ENCODE measurements around the gene ANGEL2. TPM values are rescaled to one million over a fixed set of nuclear protein-coding genes. Genes with fewer than 3 reads are reported as not detected.

ANGEL2 gene
- polyA plus RNA-seq (2012; rRNA removed): 14.0 and 17.8 TPM in 2 replicates
- polyA plus RNA-seq (2012; cell fraction: cytosol; rRNA removed): 14.7 and 15.7 TPM in 2 replicates
- polyA plus RNA-seq (2012; cell fraction: nucleus; rRNA removed): 17.9 and 40.1 TPM in 2 replicates

GRCh38 chr1:213015099-213016050, at the start of gene ANGEL2:
TSS of gene ANGEL2 (minus strand) at chr1:213015867. CDS start at chr1:213015671, 196 bp downstream.
- H3K9me2 ChIP-seq: no peaks in the 10 kb centered on the region
- peaks cover 21 to 24% of the 10 kb centered on the region in 2 experiments for H3K36me3 ChIP-seq (replicated peaks in 1 of 2; ENCODE audit: control insufficient read depth in 1 of 2, insufficient read depth in 2 of 2, low read length in 1 of 2)
- CTCF ChIA-PET: interaction anchor here (1.2 to 2.9 kb wide), 2 partner anchors 20 kb away, joined by 5 to 19 read pairs; no protein-coding TSS in a partner anchor
- H3K79me2 ChIP-seq (ENCODE audit: insufficient read depth): peaks cover 48% of the 10 kb centered on the region
- no peaks in the 10 kb centered on the region for H3K9me3 ChIP-seq
- WGBS (ENCODE audit: low lambda C conversion rate): under 1% methylated on average over 44 of the region's 66 CpGs
- peak within 1 kb of the TSS; percentile 88 to 100 for H3K27ac ChIP-seq (ENCODE audit: low read depth in 2 of 2, low read length in 1 of 2)
- peak within 1 kb of the TSS; percentile 95 to 96 for H3K4me3 ChIP-seq (ENCODE audit: low read depth in 2 of 2, low read length in 1 of 2)
- H3K4me1 ChIP-seq (ENCODE audit: control insufficient read depth in 1 of 2, insufficient read depth in 2 of 2, low read depth in 1 of 2, low read length in 1 of 2): peaks cover 6 to 9% of the 10 kb centered on the region in 2 experiments; a peak in 3 of 4 replicates
- no peaks in the 10 kb centered on the region for H4K20me1 ChIP-seq (ENCODE audit: insufficient read depth)
- POLR2A ChIA-PET: interaction anchor here (0.7 to 3.0 kb wide), 5 partner anchors 17 to 224 kb away, joined by 3 to 12 read pairs (median 4); partner anchors contain the start of genes NSL1, RPS6KC1 and TATDN3
- peaks cover 3% of the 10 kb centered on the region for H3F3A ChIP-seq (replicated peaks; ENCODE audit: insufficient read depth)
- H2AFZ ChIP-seq (ENCODE audit: low read depth): peak within 1 kb of the TSS; percentile 99
- H3K9ac ChIP-seq: peak within 1 kb of the TSS; percentile 90
- H3K27me3 ChIP-seq (ENCODE audit: insufficient read depth): no peaks in the 10 kb centered on the region
- DNase-seq: peak; percentile 92
- peak within 1 kb of the TSS; percentile 94 for H3K4me2 ChIP-seq
- TF ChIP-seq CHD2 (IDR thresholded peaks at IDR 0.05; ENCODE audit: low read length, partially characterized antibody) (no peak), SMC3 (IDR thresholded peaks at IDR 0.05; ENCODE audit: low read depth, low read length) (no peak), RCOR1 (IDR thresholded peaks at IDR 0.05; ENCODE audit: low read length) (no peak), FOXJ3 (CRISPR knock-in tag; IDR thresholded peaks at IDR 0.05) (peak; percentile 49; the same call in 1 of the 2 replicates), MXI1 (IDR thresholded peaks at IDR 0.05; ENCODE audit: low read depth, low read length) (peak; percentile 34; the same call in 1 of the 2 replicates), NFIC (IDR thresholded peaks at IDR 0.05; ENCODE audit: borderline replicate concordance) (no peak), POLR2AphosphoS5 (IDR thresholded peaks at IDR 0.05; ENCODE audit: low read depth, low read length) (peak; percentile 93), GATA2 (CRISPR knock-in tag; IDR thresholded peaks at IDR 0.05) (no peak), FOXM1 (IDR thresholded peaks at IDR 0.05; ENCODE audit: low read depth) (no peak), RAD21 (IDR thresholded peaks at IDR 0.05; ENCODE audit: low read length) (no peak), TAF1 (IDR thresholded peaks at IDR 0.05; ENCODE audit: borderline replicate concordance, low read depth, low read length) (peak; percentile 48; the same call in 1 of the 2 replicates), EZH2phosphoT487 (IDR thresholded peaks at IDR 0.05; ENCODE audit: borderline replicate concordance, low read depth) (no peak), USF2 (IDR thresholded peaks at IDR 0.05; ENCODE audit: borderline replicate concordance, low read depth, low read length) (no peak), MAX (IDR thresholded peaks at IDR 0.05; ENCODE audit: low read depth) (peak; percentile 65), CTCF (IDR thresholded peaks at IDR 0.05) (no peak), EP300 (IDR thresholded peaks at IDR 0.05; ENCODE audit: borderline replicate concordance in 1 of 2, low read depth in 1 of 2, low read length in 1 of 2) (no peak), GABPA (IDR thresholded peaks at IDR 0.05; ENCODE audit: low read depth) (peak; percentile 63), ELF1 (IDR thresholded peaks at IDR 0.05) (peak; percentile 95), MEF2A (IDR thresholded peaks at IDR 0.05; ENCODE audit: borderline replicate concordance, low read depth) (no peak), YY1 (IDR thresholded peaks at IDR 0.05; ENCODE audit: low read depth) (peak; percentile 98), REST (IDR thresholded peaks at IDR 0.05; ENCODE audit: low read depth, low read length) (0 out of 2 replicates have a peak, but pooled peaks have one; percentile 24), NRF1 (IDR thresholded peaks at IDR 0.05; ENCODE audit: low read depth, low read length) (peak; percentile 96), USF1 (IDR thresholded peaks at IDR 0.05; ENCODE audit: borderline replicate concordance, low read depth) (no peak), RXRA (IDR thresholded peaks at IDR 0.05; ENCODE audit: borderline replicate concordance, low read depth) (no peak)
